DND-41 (cell line): Measurements from ENCODE around the gene PRR36.

Experiments used
- ATAC-seq: fragments of 200-7000 bp; cut with Tn5 transposase; 3 replicates; pipeline ENCODE4 v1.9.1; 2021; ENCODE audit warnings: low read depth; ENCODE audit not compliant: insufficient read depth
- DNase-seq: peaks from one replicate; pipeline ENCODE4 v3.0.0-alpha.2; 2020
- H2AFZ ChIP-seq: 2 replicates; pipeline ENCODE4 v1.6.0; 2012; ENCODE audit warnings: low read depth, low read length
- H3K27ac ChIP-seq: 2 replicates; pipeline ENCODE4 v1.5.1; 2012; ENCODE audit warnings: low read length, inconsistent platforms
- H3K27me3 ChIP-seq: fragments of 200-600 bp; sonication (generic); 2 replicates; pipeline ENCODE4 v1.6.0; 2012; ENCODE audit warnings: low read length, mild to moderate bottlenecking, inconsistent platforms; ENCODE audit not compliant: insufficient read depth, poor library complexity
- H3K36me3 ChIP-seq: 2 replicates; pipeline ENCODE4 v1.5.1; 2012; ENCODE audit warnings: low read length, inconsistent platforms; ENCODE audit not compliant: insufficient read depth
- H3K4me1 ChIP-seq: 2 replicates; pipeline ENCODE4 v1.5.1; 2012; ENCODE audit warnings: mild to moderate bottlenecking, low read length; ENCODE audit not compliant: insufficient read depth
- H3K4me2 ChIP-seq: 2 replicates; pipeline ENCODE4 v1.6.0; 2012; ENCODE audit warnings: mild to moderate bottlenecking, moderate library complexity, low read length, inconsistent platforms; ENCODE audit not compliant: insufficient read depth
- H3K4me3 ChIP-seq, 2 experiments: fragments of 200-600 bp in 1 of 2; shearing (Covaris generic) in 1 of 2; 2 replicates each; pipeline ENCODE4 v1.5.1; 2012 to 2016; ENCODE audit warnings: inconsistent platforms in 2 of 2, low read length in 2 of 2, mild to moderate bottlenecking in 2 of 2, low read depth in 1 of 2, moderate library complexity in 1 of 2
- H3K79me2 ChIP-seq: 2 replicates; pipeline ENCODE4 v1.6.0; 2012; ENCODE audit warnings: low read length, inconsistent platforms; ENCODE audit not compliant: insufficient read depth
- H3K9ac ChIP-seq: 2 replicates; pipeline ENCODE4 v1.6.0; 2012; ENCODE audit warnings: low read depth, mild to moderate bottlenecking, inconsistent platforms, low read length, moderate library complexity
- H3K9me3 ChIP-seq: 2 replicates; pipeline ENCODE4 v1.5.1; 2012; ENCODE audit warnings: low read length, moderate library complexity, mild to moderate bottlenecking, inconsistent platforms; ENCODE audit not compliant: insufficient read depth, severe bottlenecking
- H4K20me1 ChIP-seq: 2 replicates; pipeline ENCODE4 v1.6.0; 2012; ENCODE audit warnings: low read length; ENCODE audit not compliant: insufficient read depth
- CTCF ChIP-seq: IDR thresholded peaks from 2 replicates; pipeline ENCODE4 v1.5.1; 2012; ENCODE audit warnings: borderline replicate concordance, low read length, moderate library complexity, mild to moderate bottlenecking; ENCODE audit not compliant: poor library complexity, severe bottlenecking; ENCODE audit errors: extremely low read depth
- EZH2 ChIP-seq: IDR thresholded peaks from 3 replicates; pipeline ENCODE4 v1.6.1; 2012; ENCODE audit warnings: borderline replicate concordance, low read depth, mild to moderate bottlenecking, moderate library complexity, low read length, inconsistent platforms; ENCODE audit not compliant: severe bottlenecking

The PRR36 gene

GRCh38 chr19:7874076-7874896 is at the start of gene PRR36:
Gene PRR36, minus strand, starts transcription at chr19:7874390. Its CDS starts 701 bp downstream, at chr19:7873689.
- peak within 1 kb of the TSS; percentile 76 for H2AFZ ChIP-seq

GRCh38 chr19:7923295-7924191 is 49.4 kb upstream of the PRR36 start:
- Histone ChIP-seq H3K27ac (no peak overlapping the region), H3K27me3 (no peaks in the 10 kb centered on the region), H2AFZ (no peak overlapping the region), H3K9ac (no peak overlapping the region), H3K36me3 (peaks cover 33% of the 10 kb centered on the region), H3K79me2 (peaks cover 9% of the 10 kb centered on the region), H3K9me3 (no peaks in the 10 kb centered on the region), H3K4me3 (no peak overlapping the region), H4K20me1 (peaks cover 48% of the 10 kb centered on the region), H3K4me1 (peaks cover 50% of the 10 kb centered on the region), H3K4me2 (peak overlapping the region; percentile 99; the same call in 1 of the 2 replicates)
- ATAC-seq = no peak
- no peak for DNase-seq
- TF ChIP-seq CTCF (no peak), EZH2 (no peak)

More at GRCh38 chr19:7874076-7874896, at the start of gene PRR36:
- Histone ChIP-seq H3K9ac (peak within 1 kb of the TSS; percentile 60), H3K27me3 (no peaks in the 10 kb centered on the region), H3K4me2 (peak within 1 kb of the TSS; percentile 66), H3K79me2 (no peaks in the 10 kb centered on the region), H3K4me1 (peaks cover 24% of the 10 kb centered on the region), H3K4me3 (peak within 1 kb of the TSS in 1 of 2 experiments; percentile 57; a peak in 2 of 4 replicates), H3K9me3 (no peaks in the 10 kb centered on the region), H3K36me3 (no peaks in the 10 kb centered on the region), H4K20me1 (0 out of 2 replicates have a peak, but pooled peaks cover 9% of the 10 kb centered on the region), H3K27ac (peak within 1 kb of the TSS; percentile 70)
- ATAC-seq (peak; percentile 23; the same call in 1 of the 3 replicates), DNase-seq (peak; percentile 53)
- no peak for TF ChIP-seq CTCF
- no peak for TF ChIP-seq EZH2

- no peak overlapping the region for H3K4me3 ChIP-seq
- no peak overlapping the region for H3K27ac ChIP-seq
- TF ChIP-seq EZH2 = no peak
- TF ChIP-seq CTCF = no peak
- H4K20me1 ChIP-seq = peaks cover 43% of the 10 kb centered on the region
- no peak overlapping the region for H3K4me2 ChIP-seq
- H3K79me2 ChIP-seq = peaks cover 9% of the 10 kb centered on the region
- DNase-seq = no peak
- H3K9ac ChIP-seq = no peak overlapping the region
- no peak overlapping the region for H2AFZ ChIP-seq
- no peak for ATAC-seq
- H3K36me3 ChIP-seq = peaks cover 33% of the 10 kb centered on the region
- H3K9me3 ChIP-seq = no peaks in the 10 kb centered on the region
- peaks cover 50% of the 10 kb centered on the region for H3K4me1 ChIP-seq
- H3K27me3 ChIP-seq = no peaks in the 10 kb centered on the region
Measured at GRCh38 chr19:7922836-7923195, 48.6 kb upstream of the PRR36 start.
